ENCODE results near the gene CMBL. TPM values are rescaled to one million over a fixed set of nuclear protein-coding genes. Genes with fewer than 3 reads are reported as not detected.

The CMBL gene
- total RNA-seq, 2 experiments from 2014 or later: 0.13 TPM; not detected in 1

DNA sequence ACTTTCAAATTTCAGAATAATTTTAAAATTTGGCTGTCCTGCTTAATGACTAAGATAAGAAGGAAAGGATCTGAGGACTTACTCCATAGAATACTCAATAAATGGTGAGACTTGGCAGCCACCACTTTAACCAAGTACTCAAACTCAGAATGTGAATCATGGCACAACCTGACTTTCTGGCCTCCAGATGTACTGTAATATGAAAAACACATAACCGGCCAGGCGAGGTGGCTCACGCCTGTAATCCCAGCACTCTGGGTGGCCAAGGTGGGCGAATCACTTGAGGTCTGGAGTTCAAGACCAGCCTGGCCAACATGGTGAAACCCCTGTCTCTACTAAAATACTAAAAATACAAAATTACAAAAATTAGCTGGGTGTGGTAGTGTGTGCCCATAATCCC lies 35.8 kb upstream of the CMBL start:
- Histone ChIP-seq H3K9me3 (ENCODE audit: low read length) (no peaks in the 10 kb centered on the region), H4K20me1 (ENCODE audit: insufficient read depth, low read length) (no peaks in the 10 kb centered on the region), H3K4me2 (ENCODE audit: low read length) (no peak overlapping the region), H3K36me3 (ENCODE audit: insufficient read depth, low read length) (no peaks in the 10 kb centered on the region), H3K4me3 (ENCODE audit: low read depth, low read length, poor library complexity, severe bottlenecking) (no peak overlapping the region), H3K79me2 (ENCODE audit: insufficient read depth, low read depth, low read length) (no peaks in the 10 kb centered on the region), H3K4me1 (ENCODE audit: insufficient read depth, low read length, poor library complexity, severe bottlenecking) (no peaks in the 10 kb centered on the region), H3K9me2 (ENCODE audit: insufficient read depth, low read length) (no peaks in the 10 kb centered on the region), H3K27ac (ENCODE audit: low read depth, low read length, poor library complexity, severe bottlenecking) (no peak overlapping the region), H2AFZ (ENCODE audit: low read length) (no peak overlapping the region)
- ChIA-PET POLR2A (interaction anchor here (0.7 to 2.3 kb wide), 3 partner anchors 10 to 167 kb away, joined by 3 to 10 read pairs (median 4); partner anchors contain the start of gene MARCHF6), CTCF (ENCODE audit: unreplicated experiment) (no interaction called here)
- no TSS peak for BruUV-seq (replicated peaks)
- no peak for DNase-seq (ENCODE audit: low spot score)
- TF ChIP-seq CTCF (conservative IDR thresholded peaks at IDR 0.05; ENCODE audit: low read length): no peak
- TF ChIP-seq EZH2phosphoT487 (IDR thresholded peaks at IDR 0.05; ENCODE audit: borderline replicate concordance, low read depth, low read length): no peak
- intact Hi-C loops (cut with micrococcal nuclease; ENCODE audit: unreplicated experiment): no loop called here

DNA sequence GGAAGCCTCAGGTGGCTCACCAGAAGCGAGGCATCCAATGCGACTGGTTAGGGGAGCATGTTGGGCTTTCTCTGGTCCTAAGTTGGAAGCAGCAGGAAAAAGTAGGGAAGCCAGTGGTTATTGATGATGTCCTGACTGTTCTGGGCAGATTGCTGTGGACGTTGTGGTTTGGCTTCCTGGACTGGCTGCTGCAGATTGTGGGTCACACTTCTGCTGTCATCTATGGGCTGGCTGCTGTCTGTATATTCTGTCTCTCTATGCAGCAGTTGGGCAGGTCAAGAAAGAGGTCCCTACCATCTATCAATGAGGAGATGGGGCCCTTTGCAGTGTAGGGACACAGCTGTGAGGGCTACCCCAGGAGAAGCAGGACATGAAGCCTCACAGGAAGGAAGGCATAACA lies 32.3 kb upstream of the CMBL start:
- Histone ChIP-seq H3K27ac (ENCODE audit: low read depth, low read length, poor library complexity, severe bottlenecking) (no peak overlapping the region), H3K36me3 (ENCODE audit: insufficient read depth, low read length) (no peaks in the 10 kb centered on the region), H3K4me1 (ENCODE audit: insufficient read depth, low read length, poor library complexity, severe bottlenecking) (no peaks in the 10 kb centered on the region), H3K79me2 (ENCODE audit: insufficient read depth, low read depth, low read length) (no peaks in the 10 kb centered on the region), H3K4me3 (ENCODE audit: low read depth, low read length, poor library complexity, severe bottlenecking) (no peak overlapping the region), H3K9me3 (ENCODE audit: low read length) (no peaks in the 10 kb centered on the region), H3K4me2 (ENCODE audit: low read length) (no peak overlapping the region), H3K9me2 (ENCODE audit: insufficient read depth, low read length) (no peaks in the 10 kb centered on the region), H4K20me1 (ENCODE audit: insufficient read depth, low read length) (no peaks in the 10 kb centered on the region), H2AFZ (ENCODE audit: low read length) (no peak overlapping the region)
- ChIA-PET POLR2A (interaction anchor here (0.6 to 1.9 kb wide), 2 partner anchors 83 to 1101 kb away, joined by 3 to 6 read pairs; no protein-coding TSS in a partner anchor), CTCF (ENCODE audit: unreplicated experiment) (no interaction called here)
- TF ChIP-seq CTCF (conservative IDR thresholded peaks at IDR 0.05; ENCODE audit: low read length) (no peak), EZH2phosphoT487 (IDR thresholded peaks at IDR 0.05; ENCODE audit: borderline replicate concordance, low read depth, low read length) (no peak)
- intact Hi-C loops (cut with micrococcal nuclease; ENCODE audit: unreplicated experiment): no loop called here
- no TSS peak for BruUV-seq (replicated peaks)
- DNase-seq (ENCODE audit: low spot score): no peak

- BruUV-seq (replicated peaks): no TSS peak
- CTCF ChIA-PET (ENCODE audit: unreplicated experiment): no interaction called here
Observed at GRCh38 chr5:10339058-10339811, 31.5 kb upstream of the CMBL start.

More at GRCh38 chr5:10339058-10339811, 31.5 kb upstream of the CMBL start:
- H3K36me3 ChIP-seq (ENCODE audit: insufficient read depth, low read length): no peaks in the 10 kb centered on the region
- H4K20me1 ChIP-seq (ENCODE audit: insufficient read depth, low read length): no peaks in the 10 kb centered on the region
- intact Hi-C loops (cut with micrococcal nuclease; ENCODE audit: unreplicated experiment): no loop called here
- no peak overlapping the region for H2AFZ ChIP-seq (ENCODE audit: low read length)
- POLR2A ChIA-PET: interaction anchor here (0.7 kb wide), 1 partner anchor 20 kb away, joined by 7 read pairs; no protein-coding TSS in a partner anchor
- DNase-seq (ENCODE audit: low spot score): no peak
- H3K9me3 ChIP-seq (ENCODE audit: low read length): no peaks in the 10 kb centered on the region
- TF ChIP-seq CTCF (conservative IDR thresholded peaks at IDR 0.05; ENCODE audit: low read length): no peak
- TF ChIP-seq EZH2phosphoT487 (IDR thresholded peaks at IDR 0.05; ENCODE audit: borderline replicate concordance, low read depth, low read length): no peak
- no peak overlapping the region for H3K4me2 ChIP-seq (ENCODE audit: low read length)
- H3K27ac ChIP-seq (ENCODE audit: low read depth, low read length, poor library complexity, severe bottlenecking): no peak overlapping the region
- no peaks in the 10 kb centered on the region for H3K4me1 ChIP-seq (ENCODE audit: insufficient read depth, low read length, poor library complexity, severe bottlenecking)
- H3K9me2 ChIP-seq (ENCODE audit: insufficient read depth, low read length): no peaks in the 10 kb centered on the region
- H3K4me3 ChIP-seq (ENCODE audit: low read depth, low read length, poor library complexity, severe bottlenecking): no peak overlapping the region
- no peaks in the 10 kb centered on the region for H3K79me2 ChIP-seq (ENCODE audit: insufficient read depth, low read depth, low read length)
